Fibroblast of lung (primary cell): ENCODE data around the gene PKD1L1. TPM values are rescaled to one million over a fixed set of nuclear protein-coding genes. Genes with fewer than 3 reads are reported as not detected.
A peak's percentile ranks its signal among the peaks of the same experiment; 100 is the strongest.

Experiments used
- DNase-seq, 2 donors: peaks; one replicate each; pipeline versions ENCODE4 v3.0.0 to v3.0.0-alpha.2; 2010; ENCODE audit warnings: low read depth in 2 of 2
- H2AFZ ChIP-seq: 2 replicates; pipeline ENCODE4 v1.5.1; 2012; ENCODE audit warnings: low read length, control low read depth, inconsistent platforms
- H3K27ac ChIP-seq: 2 replicates; pipeline ENCODE4 v1.5.1; 2011; ENCODE audit warnings: low read length, control low read depth; ENCODE audit not compliant: insufficient read depth
- H3K27me3 ChIP-seq: 2 replicates; pipeline ENCODE4 v1.5.1; 2011; ENCODE audit warnings: mild to moderate bottlenecking, low read length; ENCODE audit not compliant: control insufficient read depth, insufficient read depth
- H3K36me3 ChIP-seq: 2 replicates; pipeline ENCODE4 v1.5.1; 2011; ENCODE audit warnings: low read length; ENCODE audit not compliant: control insufficient read depth, insufficient read depth
- H3K4me1 ChIP-seq: 2 replicates; pipeline ENCODE4 v1.5.1; 2011; ENCODE audit warnings: low read length; ENCODE audit not compliant: control insufficient read depth, insufficient read depth; ENCODE audit errors: extremely low read depth
- H3K4me2 ChIP-seq: 2 replicates; pipeline ENCODE4 v1.5.1; 2011; ENCODE audit warnings: low read length, control low read depth; ENCODE audit not compliant: insufficient read depth; ENCODE audit errors: extremely low read depth
- H3K4me3 ChIP-seq, 4 experiments: fragments of 200-600 bp in 1 of 4; sonication (generic) in 1 of 4; replicated peaks in 1 of 4; 2 replicates each; pipeline ENCODE4 v1.5.1; 2011 to 2016; ENCODE audit warnings: low read length in 4 of 4, low read depth in 3 of 4, mild to moderate bottlenecking in 3 of 4, control low read depth in 2 of 4, inconsistent platforms in 1 of 4, mixed read lengths in 1 of 4; ENCODE audit not compliant: insufficient read depth in 1 of 4; ENCODE audit errors: control extremely low read depth in 1 of 4
- H3K79me2 ChIP-seq: 2 replicates; pipeline ENCODE4 v1.5.1; 2012; ENCODE audit warnings: mild to moderate bottlenecking, low read length, inconsistent platforms; ENCODE audit not compliant: control insufficient read depth, insufficient read depth
- H3K9ac ChIP-seq: 2 replicates; pipeline ENCODE4 v1.5.1; 2011; ENCODE audit warnings: mild to moderate bottlenecking, low read length, control low read depth; ENCODE audit not compliant: insufficient read depth
- H3K9me3 ChIP-seq: 2 replicates; pipeline ENCODE4 v1.5.1; 2012; ENCODE audit warnings: low read depth, low read length; ENCODE audit not compliant: control insufficient read depth, insufficient read depth
- H4K20me1 ChIP-seq: 2 replicates; pipeline ENCODE4 v1.5.1; 2011; ENCODE audit warnings: low read length; ENCODE audit not compliant: control insufficient read depth, insufficient read depth; ENCODE audit errors: extremely low read depth
- EZH2 ChIP-seq: IDR thresholded peaks from 2 replicates; pipeline ENCODE4 v1.5.1; 2012; ENCODE audit warnings: low read length, control low read depth, mild to moderate bottlenecking; ENCODE audit errors: missing control alignments
- polyA plus RNA-seq, 2 donors: library from polyadenylated mRNA; depleted of rRNA in 1 of 2; stranded (reverse) in 1 of 2; unstranded in 1 of 2; fragments of >200 nt; gene quantifications; 2 replicates each; pipeline ENCODE4 v1.2.1, GENCODE V29; 2011 to 2012; ENCODE audit warnings: missing spikeins in 1 of 2
- total RNA-seq: library from RNA; depleted of rRNA; stranded (reverse); fragments of >200 nt; gene quantifications from 2 replicates; pipeline ENCODE4 v1.2.1, GENCODE V29; 2014
- TF ChIP-seq, protein P1 (sequence below), 2 donors: IDR thresholded peaks in 1 of 2; conservative IDR thresholded peaks in 1 of 2; 1 replicate in 1 of 2; 2 replicates in 1 of 2; pipeline ENCODE4 v1.5.1; 2011 to 2012; ENCODE audit warnings: low read length in 2 of 2, control low read depth in 1 of 2, inconsistent platforms in 1 of 2, low read depth in 1 of 2, mild to moderate bottlenecking in 1 of 2

PKD1L1 gene
- total and polyA plus RNA-seq, 2 donors (not counting 1 experiment from before 2014, with no cell fraction given), result under 0.01 to 0.12 TPM

DNA sequence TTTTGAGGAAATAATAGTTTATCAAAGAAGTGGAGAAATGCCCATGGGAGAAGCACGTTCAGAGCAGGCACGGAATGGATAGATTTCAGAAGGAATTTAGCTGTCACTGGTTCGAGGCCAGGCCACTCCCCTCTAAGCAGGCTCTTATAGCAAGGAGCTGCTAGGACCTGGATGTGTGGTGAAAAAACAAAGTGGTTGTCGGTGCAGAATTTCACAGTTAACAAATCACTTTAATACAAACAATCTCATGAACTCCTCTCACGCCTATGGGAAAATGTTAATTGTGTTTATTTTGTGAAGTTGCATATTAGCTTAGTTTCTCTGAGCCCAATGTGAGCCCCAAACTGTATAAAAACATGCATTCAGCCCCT, 176.3 kb downstream of the PKD1L1 start:
- H3K79me2 ChIP-seq, result no peaks in the 10 kb centered on the region
- H3K9ac ChIP-seq, result no peak overlapping the region
- H2AFZ ChIP-seq, result no peak overlapping the region
- no peaks in the 10 kb centered on the region for H3K36me3 ChIP-seq
- no peaks in the 10 kb centered on the region for H4K20me1 ChIP-seq
- H3K4me3 ChIP-seq, result no peak overlapping the region
- H3K27me3 ChIP-seq, result no peaks in the 10 kb centered on the region
- no peaks in the 10 kb centered on the region for H3K9me3 ChIP-seq
- no peak for TF ChIP-seq EZH2
- TF ChIP-seq, protein P1, sequence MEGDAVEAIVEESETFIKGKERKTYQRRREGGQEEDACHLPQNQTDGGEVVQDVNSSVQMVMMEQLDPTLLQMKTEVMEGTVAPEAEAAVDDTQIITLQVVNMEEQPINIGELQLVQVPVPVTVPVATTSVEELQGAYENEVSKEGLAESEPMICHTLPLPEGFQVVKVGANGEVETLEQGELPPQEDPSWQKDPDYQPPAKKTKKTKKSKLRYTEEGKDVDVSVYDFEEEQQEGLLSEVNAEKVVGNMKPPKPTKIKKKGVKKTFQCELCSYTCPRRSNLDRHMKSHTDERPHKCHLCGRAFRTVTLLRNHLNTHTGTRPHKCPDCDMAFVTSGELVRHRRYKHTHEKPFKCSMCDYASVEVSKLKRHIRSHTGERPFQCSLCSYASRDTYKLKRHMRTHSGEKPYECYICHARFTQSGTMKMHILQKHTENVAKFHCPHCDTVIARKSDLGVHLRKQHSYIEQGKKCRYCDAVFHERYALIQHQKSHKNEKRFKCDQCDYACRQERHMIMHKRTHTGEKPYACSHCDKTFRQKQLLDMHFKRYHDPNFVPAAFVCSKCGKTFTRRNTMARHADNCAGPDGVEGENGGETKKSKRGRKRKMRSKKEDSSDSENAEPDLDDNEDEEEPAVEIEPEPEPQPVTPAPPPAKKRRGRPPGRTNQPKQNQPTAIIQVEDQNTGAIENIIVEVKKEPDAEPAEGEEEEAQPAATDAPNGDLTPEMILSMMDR (conservative IDR thresholded peaks at IDR 0.05 in 1 of 2, IDR thresholded peaks at IDR 0.05 in 1 of 2; ENCODE audit: low read depth in 1 of 2, low read length in 2 of 2), result no peak
- DNase-seq, result peak in 1 of 2 donors; percentile 69
- no peaks in the 10 kb centered on the region for H3K4me1 ChIP-seq
- H3K4me2 ChIP-seq, result no peak overlapping the region
- H3K27ac ChIP-seq, result no peak overlapping the region

DNA sequence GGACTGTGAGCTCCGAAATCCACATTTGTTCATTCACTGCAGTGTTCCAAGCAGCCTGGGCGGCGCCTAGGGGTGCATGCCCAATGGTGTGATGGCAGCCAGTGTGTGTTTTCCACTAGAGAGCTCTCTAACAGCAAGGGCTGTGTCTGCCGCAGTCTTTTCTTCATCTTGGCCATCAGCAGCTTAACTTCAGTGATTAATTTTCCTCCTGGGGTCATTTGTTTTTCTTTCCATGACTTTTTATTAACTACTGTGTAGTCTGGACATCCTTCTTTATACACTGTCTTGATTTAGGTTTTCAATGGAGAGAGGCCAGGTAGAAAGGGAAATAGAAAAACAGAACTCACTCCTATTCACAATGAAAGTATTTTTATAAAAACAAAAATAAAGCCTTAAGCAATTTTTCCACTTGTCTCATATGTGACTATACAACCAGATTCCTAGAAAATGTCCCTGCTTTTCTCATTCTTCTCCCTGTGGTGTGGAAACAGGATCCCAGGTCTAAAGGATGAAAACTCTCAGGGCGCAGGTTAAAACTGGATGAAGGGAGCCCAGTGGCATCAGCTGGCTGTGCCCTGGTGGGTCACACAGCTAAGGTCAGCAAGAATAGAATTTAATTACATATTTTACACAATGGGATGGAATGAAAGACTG, 176.8 kb downstream of the PKD1L1 start:
- Histone ChIP-seq H3K4me1 (no peaks in the 10 kb centered on the region), H3K9ac (no peak overlapping the region), H2AFZ (no peak overlapping the region), H3K4me2 (no peak overlapping the region), H3K79me2 (no peaks in the 10 kb centered on the region), H3K27ac (no peak overlapping the region), H3K36me3 (no peaks in the 10 kb centered on the region), H4K20me1 (no peaks in the 10 kb centered on the region), H3K4me3 (no peak overlapping the region), H3K27me3 (no peaks in the 10 kb centered on the region), H3K9me3 (no peaks in the 10 kb centered on the region)
- peak; percentile 25 to 89 for DNase-seq
- TF ChIP-seq, protein P1 (conservative IDR thresholded peaks at IDR 0.05 in 1 of 2, IDR thresholded peaks at IDR 0.05 in 1 of 2; ENCODE audit: low read depth in 1 of 2, low read length in 2 of 2), result no peak
- TF ChIP-seq EZH2, result no peak

DNA sequence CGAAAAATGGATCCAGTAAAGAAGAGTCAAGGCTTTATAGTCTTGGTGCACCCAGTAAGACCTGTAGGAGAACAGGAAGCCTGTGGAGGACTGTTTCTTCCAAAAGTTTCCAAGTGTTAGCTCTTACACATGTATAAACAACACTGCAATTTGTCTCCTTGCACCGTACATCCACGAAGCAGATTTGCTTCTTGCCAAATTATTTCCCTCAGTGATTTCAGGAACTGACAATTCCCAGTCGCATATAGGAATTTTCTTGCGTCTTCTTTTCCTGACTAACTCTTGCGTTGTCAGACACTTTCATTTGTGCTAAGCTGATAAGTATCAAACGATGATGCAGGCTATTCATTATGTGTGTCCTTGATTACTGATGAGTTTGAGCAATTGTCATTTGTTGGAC, 182.1 kb downstream of the PKD1L1 start:
- H3K9ac ChIP-seq, result no peak overlapping the region
- no peak overlapping the region for H2AFZ ChIP-seq
- H3K36me3 ChIP-seq, result no peaks in the 10 kb centered on the region
- TF ChIP-seq EZH2, result no peak
- TF ChIP-seq, protein P1 (conservative IDR thresholded peaks at IDR 0.05 in 1 of 2, IDR thresholded peaks at IDR 0.05 in 1 of 2; ENCODE audit: low read depth in 1 of 2, low read length in 2 of 2), result no peak
- no peaks in the 10 kb centered on the region for H3K9me3 ChIP-seq
- peaks cover 13% of the 10 kb centered on the region for H3K4me1 ChIP-seq
- H3K79me2 ChIP-seq, result no peaks in the 10 kb centered on the region
- H3K4me2 ChIP-seq, result no peak overlapping the region
- H3K27me3 ChIP-seq, result no peaks in the 10 kb centered on the region
- H3K4me3 ChIP-seq, result no peak overlapping the region
- H4K20me1 ChIP-seq, result no peaks in the 10 kb centered on the region
- H3K27ac ChIP-seq, result peak overlapping the region; percentile 22
- DNase-seq, result peak in 1 of 2 donors; percentile 48
